Stimulated activated naive CD8-positive, alpha-beta T cell treated with anti-CD3 and anti-CD28 coated beads, Interleukin-15, amount 100 ng/mL, for 72 hours (primary cell): ENCODE results near the gene NLRP5.
A peak's percentile ranks its signal among the peaks of the same experiment; 100 is the strongest.
"Not testable (repeated sequence)": the region's sequence is repeated elsewhere in the genome, so short reads cannot be mapped to it uniquely, and the experiment has no call there.

ENCODE experiments used
- ATAC-seq: fragments of 150-1000 bp; cut with Tn5 transposase; 2 replicates; pipeline ENCODE4 v1.10.0; 2021; ENCODE audit warnings: mild to moderate bottlenecking, moderate library complexity
- DNase-seq, 2 donors: peaks; one replicate each; pipeline ENCODE4 v3.0.0; 2021 to 2022
- H3K27ac Mint-ChIP-seq, 2 donors: one replicate each; pipeline ENCODE4 v1.8.0; 2022; ENCODE audit warnings: mild to moderate bottlenecking in 2 of 2, mixed read lengths in 2 of 2, moderate library complexity in 2 of 2
- H3K27me3 Mint-ChIP-seq: one replicate; pipeline ENCODE4 v1.8.0; 2022; ENCODE audit warnings: mixed read lengths
- H3K4me1 Mint-ChIP-seq: one replicate; pipeline ENCODE4 v1.8.0; 2022; ENCODE audit warnings: mild to moderate bottlenecking, mixed read lengths
- H3K4me3 Mint-ChIP-seq, 2 donors: one replicate each; pipeline ENCODE4 v1.8.0; 2022; ENCODE audit warnings: mild to moderate bottlenecking in 2 of 2, mixed read lengths in 2 of 2, moderate library complexity in 1 of 2
- H3K9me3 Mint-ChIP-seq, 2 donors: one replicate each; pipeline ENCODE4 v1.8.0; 2022; ENCODE audit warnings: mixed read lengths in 2 of 2

Gene NLRP5

DNA sequence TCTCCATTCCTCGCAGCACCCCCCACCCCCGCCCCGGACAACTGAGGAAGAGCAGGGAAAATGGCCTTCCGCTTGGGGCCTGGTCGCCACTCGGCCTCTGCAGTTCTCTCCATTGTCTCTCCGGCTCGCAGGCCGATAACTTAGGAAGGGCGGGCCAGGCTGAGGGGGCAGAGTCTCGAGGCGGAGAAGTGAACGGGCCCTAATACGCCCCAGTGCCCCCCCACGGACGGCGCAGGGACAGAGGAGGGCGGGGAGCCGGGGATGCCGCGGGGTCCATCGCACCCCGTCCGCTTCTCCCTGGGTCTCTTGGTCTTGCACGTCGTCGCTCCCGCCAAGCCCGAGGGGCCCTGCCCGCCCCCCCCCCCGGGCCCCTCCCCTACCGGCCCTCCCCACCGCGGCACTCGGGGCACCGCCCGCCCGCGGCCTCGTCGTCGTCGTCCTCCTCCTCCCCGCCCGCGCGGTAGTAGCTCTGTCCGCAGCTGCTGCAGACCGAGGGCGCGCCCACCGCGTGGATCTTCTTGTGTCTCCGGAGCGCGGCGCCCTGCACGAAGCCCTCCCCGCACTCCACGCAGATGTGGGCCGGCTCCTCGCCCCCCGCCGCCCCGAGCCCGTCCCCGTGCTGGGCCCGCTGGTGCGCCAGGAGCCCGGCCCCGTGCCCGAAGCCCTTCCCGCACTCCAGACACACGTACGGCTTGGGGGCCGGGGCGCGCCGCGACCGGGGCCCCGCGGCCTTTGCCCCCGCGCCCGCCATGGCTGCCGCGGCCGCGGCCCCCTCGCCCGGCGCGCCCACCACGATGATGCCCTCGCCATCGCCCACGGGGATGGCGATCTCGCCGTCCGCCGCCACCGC is 101.3 kb downstream of the NLRP5 start:
- no peaks in the 10 kb centered on the region for H3K27me3 Mint-ChIP-seq
- peaks cover 18% of the 10 kb centered on the region for H3K4me1 Mint-ChIP-seq
- H3K4me3 Mint-ChIP-seq: no peak overlapping the region
- H3K9me3 Mint-ChIP-seq: peaks cover 0 to 5% of the 10 kb centered on the region in 2 donors
- H3K27ac Mint-ChIP-seq: no peak overlapping the region
- DNase-seq: no peak
- ATAC-seq: peak; percentile 64

DNA sequence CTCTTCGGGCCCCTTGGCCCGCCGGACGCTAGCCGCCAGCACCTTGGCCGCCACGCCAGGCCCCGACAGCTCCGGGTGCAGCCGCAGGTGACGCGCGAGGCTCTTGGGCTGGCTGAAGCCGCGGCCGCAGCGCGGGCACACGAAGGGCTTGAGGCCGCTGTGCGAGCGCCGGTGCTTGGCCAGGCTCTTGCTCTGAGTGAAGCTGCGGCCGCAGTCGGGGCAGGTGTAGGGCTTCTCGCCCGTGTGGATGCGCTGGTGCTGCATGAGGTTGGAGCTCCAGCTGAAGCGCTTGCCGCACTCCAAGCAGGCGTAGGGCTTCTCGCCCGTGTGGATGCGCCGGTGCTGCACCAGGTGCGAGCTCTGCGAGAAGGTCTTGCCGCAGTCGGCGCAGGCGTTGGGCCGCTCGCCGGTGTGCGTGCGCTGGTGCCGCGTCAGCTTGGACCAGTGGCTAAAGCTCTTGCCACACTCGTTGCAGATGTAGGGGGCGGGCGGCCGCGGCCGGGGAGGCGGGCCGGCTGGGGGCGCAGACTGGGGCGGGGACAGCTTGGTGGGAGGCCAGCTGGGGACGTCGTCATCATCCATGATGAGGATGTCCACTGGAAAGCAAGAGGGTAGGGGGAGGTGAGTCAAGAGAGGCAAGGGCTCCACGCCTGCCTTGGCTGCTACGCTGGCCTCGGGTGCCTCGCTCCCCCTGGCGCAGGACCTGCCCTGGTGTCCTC is 102.1 kb downstream of the NLRP5 start:
- H3K9me3 Mint-ChIP-seq: peaks cover 0 to 13% of the 10 kb centered on the region in 2 donors
- H3K27ac Mint-ChIP-seq: no peak overlapping the region
- H3K4me1 Mint-ChIP-seq: peaks cover 24% of the 10 kb centered on the region
- no peak overlapping the region for H3K4me3 Mint-ChIP-seq
- ATAC-seq (no peak), DNase-seq (no peak)
- H3K27me3 Mint-ChIP-seq: no peaks in the 10 kb centered on the region

- H3K27me3 Mint-ChIP-seq: no peaks in the 10 kb centered on the region
- ATAC-seq: no peak
Measured at GRCh38 chr19:56089344-56089743, 102.8 kb downstream of the NLRP5 start.

DNA sequence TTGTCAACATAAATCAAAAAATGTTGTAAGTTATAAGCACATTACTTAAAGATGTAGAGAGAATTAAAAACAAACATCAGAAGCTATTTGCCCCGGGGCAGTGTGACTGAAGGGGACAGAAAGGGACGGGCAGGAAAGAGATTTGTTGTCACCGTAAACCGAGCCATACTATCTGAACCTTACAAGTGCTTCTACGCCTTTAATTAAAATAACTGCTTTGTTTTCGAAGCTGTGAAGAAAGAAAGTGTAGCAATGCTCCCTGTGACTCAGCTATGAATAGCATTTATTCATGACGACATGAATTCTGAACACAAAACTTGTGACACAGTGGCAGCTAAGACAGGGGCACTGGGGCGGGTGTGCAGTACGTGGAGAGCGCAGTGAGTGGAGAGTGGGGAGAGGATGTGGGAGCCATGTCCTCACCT is 104.5 kb downstream of the NLRP5 start:
- Mint-ChIP-seq H3K27me3 (no peaks in the 10 kb centered on the region), H3K4me1 (peaks cover 19% of the 10 kb centered on the region), H3K9me3 (peaks cover 0 to 14% of the 10 kb centered on the region in 2 donors), H3K27ac (peak overlapping the region in 1 of 2 donors; percentile 81), H3K4me3 (no peak overlapping the region)
- DNase-seq (no peak), ATAC-seq (no peak)

More at GRCh38 chr19:56089344-56089743, 102.8 kb downstream of the NLRP5 start:
- peaks cover 0 to 14% of the 10 kb centered on the region in 2 donors for H3K9me3 Mint-ChIP-seq
- no peak for DNase-seq
- no peak overlapping the region for H3K4me3 Mint-ChIP-seq
- H3K27ac Mint-ChIP-seq: no peak overlapping the region
- peaks cover 24% of the 10 kb centered on the region for H3K4me1 Mint-ChIP-seq

- no peak for DNase-seq
- peaks cover 0 to 14% of the 10 kb centered on the region in 2 donors for H3K9me3 Mint-ChIP-seq
- peaks cover 16% of the 10 kb centered on the region for H3K4me1 Mint-ChIP-seq
- no peak overlapping the region for H3K4me3 Mint-ChIP-seq
- no peak overlapping the region for H3K27ac Mint-ChIP-seq
- no peaks in the 10 kb centered on the region for H3K27me3 Mint-ChIP-seq
- no peak for ATAC-seq
Measured at GRCh38 chr19:56091751-56092546, 105.4 kb downstream of the NLRP5 start.

DNA sequence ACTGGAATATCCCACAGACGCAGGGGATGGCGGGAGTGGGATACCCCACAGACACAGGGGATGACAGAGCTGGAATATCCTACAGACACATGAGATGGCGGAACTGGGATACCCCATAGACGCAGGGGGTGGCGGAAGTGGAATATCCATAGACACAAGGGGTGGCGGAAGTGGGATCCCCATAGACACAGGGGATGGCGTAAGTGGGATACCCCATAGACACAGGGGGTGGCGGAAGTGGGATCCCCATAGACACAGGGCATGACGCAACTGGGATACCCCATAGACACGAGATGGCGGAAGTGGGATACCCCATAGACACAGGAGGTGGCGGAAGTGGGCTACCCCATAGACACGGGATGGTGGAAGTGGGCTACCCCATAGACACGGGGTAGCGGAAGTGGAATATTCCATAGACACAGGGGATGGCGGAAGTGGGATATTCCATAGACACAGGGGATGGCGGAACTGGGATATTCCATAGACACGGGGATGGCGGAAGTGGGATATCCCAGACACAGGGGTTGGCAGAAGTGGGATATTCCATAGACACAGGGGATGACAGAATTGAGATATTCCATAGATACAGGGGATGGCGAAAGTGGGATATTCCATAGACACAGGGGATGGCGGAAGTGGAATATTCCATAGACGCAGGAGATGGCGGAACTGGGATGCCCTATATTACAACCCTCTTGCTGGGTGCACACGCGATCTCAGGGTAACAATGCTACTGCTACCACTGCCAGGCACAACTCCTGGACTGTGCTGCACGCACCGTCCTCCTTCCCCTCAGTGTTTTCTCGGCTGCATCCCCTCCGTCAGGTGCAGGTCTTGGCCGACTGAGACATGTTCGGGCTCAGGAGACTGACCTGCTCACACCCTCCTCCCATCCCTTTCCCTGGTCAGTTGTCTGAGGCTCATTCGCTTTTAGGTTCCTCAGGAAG is 106.4 kb downstream of the NLRP5 start:
- H3K4me1 Mint-ChIP-seq: peaks cover 16% of the 10 kb centered on the region
- H3K4me3 Mint-ChIP-seq: no peak overlapping the region
- no peak for DNase-seq
- ATAC-seq: no peak
- peak overlapping the region in 1 of 2 donors; percentile 61 for H3K27ac Mint-ChIP-seq
- peaks cover 0 to 14% of the 10 kb centered on the region in 2 donors for H3K9me3 Mint-ChIP-seq
- H3K27me3 Mint-ChIP-seq: no peaks in the 10 kb centered on the region

DNA sequence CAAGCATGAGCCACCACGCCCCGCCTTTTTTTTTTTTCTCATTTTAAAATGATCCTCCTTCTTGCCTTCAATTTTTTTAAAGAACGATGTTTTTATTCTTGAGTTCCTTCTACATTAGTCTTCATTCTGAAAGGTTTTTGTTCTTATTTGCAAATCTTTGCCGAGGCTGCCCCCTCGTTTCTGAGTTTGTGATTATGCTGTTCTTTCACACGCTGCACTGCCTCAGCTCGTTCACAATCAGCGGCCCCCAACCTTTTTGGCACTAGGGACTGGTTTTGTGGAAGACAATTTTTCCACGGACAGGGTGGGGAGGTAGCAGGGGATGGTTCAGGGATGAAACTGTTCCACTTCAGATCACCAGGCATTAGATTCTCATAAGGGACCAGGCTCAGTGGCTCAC is 107.9 kb downstream of the NLRP5 start:
- no peaks in the 10 kb centered on the region for H3K27me3 Mint-ChIP-seq
- peaks cover 16% of the 10 kb centered on the region for H3K4me1 Mint-ChIP-seq
- ATAC-seq (no peak), DNase-seq (no peak)
- no peak overlapping the region for H3K27ac Mint-ChIP-seq
- H3K4me3 Mint-ChIP-seq: no peak overlapping the region
- peaks cover 0 to 14% of the 10 kb centered on the region in 2 donors for H3K9me3 Mint-ChIP-seq

DNA sequence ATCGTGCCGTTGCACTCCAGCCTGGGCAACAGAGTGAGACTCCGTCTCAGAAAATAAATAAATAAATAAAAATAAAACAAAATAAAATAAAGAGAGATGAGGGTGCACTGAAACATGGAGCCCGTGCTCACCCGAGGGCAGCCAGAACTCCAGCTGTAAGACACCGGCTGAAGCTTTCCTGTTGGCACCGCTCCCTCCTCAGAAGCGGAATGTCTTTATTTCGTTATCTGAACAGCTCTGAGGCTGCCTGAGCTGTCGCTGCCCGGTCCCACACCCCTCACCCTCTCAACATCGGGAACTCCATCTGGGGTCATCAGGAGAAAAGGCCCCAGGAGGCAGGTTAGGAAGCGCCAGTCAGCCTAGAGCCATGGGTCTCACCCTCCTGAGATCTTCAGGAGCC is 110.1 kb downstream of the NLRP5 start:
- Mint-ChIP-seq H3K27ac (no peak overlapping the region), H3K9me3 (peaks cover 0 to 14% of the 10 kb centered on the region in 2 donors), H3K4me1 (peaks cover 20% of the 10 kb centered on the region), H3K4me3 (no peak overlapping the region), H3K27me3 (no peaks in the 10 kb centered on the region)
- ATAC-seq (no peak), DNase-seq (no peak)

DNA sequence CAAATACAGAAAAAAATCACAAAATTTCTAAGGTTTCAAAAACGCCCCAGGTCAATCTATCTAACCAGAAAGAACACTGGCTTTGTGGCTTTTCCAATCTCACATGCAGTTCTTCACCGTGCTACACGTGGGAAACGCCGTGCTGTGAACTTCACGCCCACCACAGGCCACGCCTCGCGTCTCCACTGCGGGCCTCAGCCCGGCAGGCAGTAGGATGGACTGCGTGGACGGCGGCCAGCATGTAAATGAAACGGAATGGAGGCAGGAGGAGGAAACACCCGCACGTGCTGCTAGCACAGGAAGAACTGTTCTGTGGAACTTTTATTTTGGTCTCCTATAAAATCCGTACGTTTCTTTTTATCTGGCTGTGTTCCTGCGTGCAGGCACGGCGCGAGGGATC is 110.7 kb downstream of the NLRP5 start:
- Mint-ChIP-seq H3K9me3 (peaks cover 0 to 14% of the 10 kb centered on the region in 2 donors), H3K27me3 (no peaks in the 10 kb centered on the region), H3K27ac (no peak overlapping the region), H3K4me3 (no peak overlapping the region), H3K4me1 (peaks cover 17% of the 10 kb centered on the region)
- ATAC-seq: no peak
- no peak for DNase-seq

DNA sequence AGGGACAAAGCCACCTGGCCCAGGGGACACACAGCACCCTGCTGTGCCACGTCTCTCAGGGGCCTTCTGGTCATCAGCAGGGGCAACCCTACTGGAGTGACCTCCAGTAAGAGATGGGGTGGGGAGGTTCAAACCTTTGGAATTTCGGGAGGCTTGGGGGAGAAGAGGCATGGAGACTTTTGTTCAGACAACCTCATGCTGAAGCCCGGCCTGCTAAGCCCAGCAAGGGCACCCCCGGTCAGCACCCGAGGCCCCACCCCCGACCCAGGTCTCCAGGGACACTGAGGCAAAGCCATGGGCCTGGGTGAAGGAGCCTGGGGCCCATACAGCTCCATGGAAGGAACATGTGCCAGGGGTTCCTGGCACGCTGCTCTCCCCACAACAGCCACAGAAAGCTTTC is 111.2 kb downstream of the NLRP5 start:
- peaks cover 0 to 10% of the 10 kb centered on the region in 2 donors for H3K9me3 Mint-ChIP-seq

DNA sequence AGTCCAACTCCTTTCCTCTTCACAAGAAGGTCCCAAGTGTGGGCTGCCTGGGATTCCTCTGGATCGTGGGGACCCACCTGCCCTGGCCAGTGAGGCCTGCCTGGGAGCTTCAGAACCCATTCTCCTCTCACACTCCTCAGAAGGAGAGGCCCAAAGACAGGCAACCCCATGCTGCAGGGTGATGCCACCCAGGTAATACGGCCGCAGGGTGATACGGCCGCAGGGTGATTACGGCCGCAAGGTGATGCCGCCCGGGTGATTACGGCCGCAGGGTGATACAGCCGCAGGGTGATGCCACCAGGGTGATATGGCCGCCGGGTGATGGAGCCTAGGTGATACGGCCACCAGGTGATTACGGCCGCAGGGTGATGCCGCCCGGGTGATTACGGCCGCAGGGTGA is 111.7 kb downstream of the NLRP5 start:
- DNase-seq, H3K27ac Mint-ChIP-seq, H3K4me3 Mint-ChIP-seq, H3K27me3 Mint-ChIP-seq, ATAC-seq, H3K9me3 Mint-ChIP-seq: not testable (repeated sequence)
- H3K4me1 Mint-ChIP-seq: peaks cover 16% of the 10 kb centered on the region

More for the DNA sequence above, 111.2 kb downstream of the NLRP5 start:
- H3K27me3 Mint-ChIP-seq: no peaks in the 10 kb centered on the region
- DNase-seq (no peak), ATAC-seq (no peak)
- peaks cover 17% of the 10 kb centered on the region for H3K4me1 Mint-ChIP-seq
- no peak overlapping the region for H3K4me3 Mint-ChIP-seq
- no peak overlapping the region for H3K27ac Mint-ChIP-seq

GRCh38 chr19:56098731-56099568 is 112.4 kb downstream of the NLRP5 start:
- no peaks in the 10 kb centered on the region for H3K27me3 Mint-ChIP-seq
- H3K4me1 Mint-ChIP-seq: peaks cover 16% of the 10 kb centered on the region
- ATAC-seq (no peak), DNase-seq (no peak)
- peak overlapping the region in 1 of 2 donors; percentile 85 for H3K27ac Mint-ChIP-seq
- no peak overlapping the region for H3K4me3 Mint-ChIP-seq
- no peaks in the 10 kb centered on the region for H3K9me3 Mint-ChIP-seq

- DNase-seq: no peak
- no peak for ATAC-seq
- no peak overlapping the region for H3K4me3 Mint-ChIP-seq
- peak overlapping the region; percentile 19 to 85 for H3K27ac Mint-ChIP-seq
- H3K4me1 Mint-ChIP-seq: peaks cover 23% of the 10 kb centered on the region
- H3K27me3 Mint-ChIP-seq: no peaks in the 10 kb centered on the region
- H3K9me3 Mint-ChIP-seq: no peaks in the 10 kb centered on the region
Measured at GRCh38 chr19:56099638-56100539, 113.3 kb downstream of the NLRP5 start.
